Thoracic aorta (tissue), 2 donors: ENCODE measurements around the gene RNU6-1. TPM values are rescaled to one million over a fixed set of nuclear protein-coding genes. Genes with fewer than 3 reads are reported as not detected.

Experiments
- ATAC-seq: fragments of 150-250 bp; one replicate; pipeline ENCODE4 v1.8.0; 2017; ENCODE audit warnings: low read depth; ENCODE audit not compliant: insufficient number of reproducible peaks, low FRiP score
- DNase-seq: peaks from one replicate; pipeline ENCODE4 v3.0.0-alpha.2; 2020; ENCODE audit warnings: low spot score
- H3K27ac ChIP-seq, 2 donors: fragments of 200-600 bp; sonication (generic); 1 replicate in 1 of 2; 2 replicates in 1 of 2; pipeline ENCODE4 v1.5.1; 2016; ENCODE audit warnings: mild to moderate bottlenecking in 2 of 2, moderate library complexity in 2 of 2
- H3K27me3 ChIP-seq: fragments of 200-600 bp; sonication (generic); replicated peaks from 2 replicates; pipeline ENCODE4 v1.6.0; 2016; ENCODE audit warnings: mild to moderate bottlenecking; ENCODE audit not compliant: insufficient read depth
- H3K36me3 ChIP-seq: fragments of 200-600 bp; sonication (generic); one replicate; pipeline ENCODE4 v1.5.1; 2016
- H3K4me1 ChIP-seq, 2 donors: fragments of 200-600 bp; sonication (generic); 1 replicate in 1 of 2; 2 replicates in 1 of 2; pipeline versions ENCODE4 v1.5.1 to v1.6.0; 2016; ENCODE audit warnings: low read depth in 2 of 2, mild to moderate bottlenecking in 1 of 2; ENCODE audit not compliant: control insufficient read depth in 1 of 2
- H3K4me3 ChIP-seq: fragments of 200-600 bp; sonication (generic); 2 replicates; pipeline ENCODE4 v1.5.1; 2016; ENCODE audit warnings: mild to moderate bottlenecking
- H3K9me3 ChIP-seq: fragments of 200-600 bp; sonication (generic); 2 replicates; pipeline ENCODE4 v1.5.1; 2016
- CTCF ChIP-seq: fragments of 200-600 bp; sonication (generic); IDR thresholded peaks from one replicate; pipeline ENCODE4 v1.5.1; 2019; ENCODE audit warnings: antibody characterized with exemption
- total RNA-seq, 2 donors: library from RNA; depleted of rRNA; stranded (reverse); fragments of >200 nt; gene quantifications; one replicate each; pipeline versions ENCODE4 v1.1.0 to v1.2.3, GENCODE V29; 2016

RNU6-1 gene
- total RNA-seq, 2 donors from 2014 or later, result not detected

GRCh38 chr15:67865331-67865730 is 25.5 kb upstream of the RNU6-1 start:
- no peak for TF ChIP-seq CTCF
- peaks cover 7 to 15% of the 10 kb centered on the region in 2 donors for H3K4me1 ChIP-seq
- H3K27me3 ChIP-seq, result no peaks in the 10 kb centered on the region
- no peak for ATAC-seq
- H3K4me3 ChIP-seq, result no peak overlapping the region
- no peaks in the 10 kb centered on the region for H3K36me3 ChIP-seq
- DNase-seq, result no peak
- no peaks in the 10 kb centered on the region for H3K9me3 ChIP-seq
- no peak overlapping the region for H3K27ac ChIP-seq

- ATAC-seq, result peak; percentile 51
- DNase-seq, result peak; percentile 33
- H3K27ac ChIP-seq, result peak overlapping the region; percentile 19 to 40
Measured at GRCh38 chr15:67863442-67863987, 23.7 kb upstream of the RNU6-1 start.

GRCh38 chr15:67862750-67863441 is 23.1 kb upstream of the RNU6-1 start:
- no peak for TF ChIP-seq CTCF
- ATAC-seq, result no peak
- Histone ChIP-seq H3K27ac (peak overlapping the region in 1 of 2 donors; percentile 19), H3K4me1 (peaks cover 7 to 15% of the 10 kb centered on the region in 2 donors), H3K27me3 (no peaks in the 10 kb centered on the region), H3K36me3 (no peaks in the 10 kb centered on the region), H3K4me3 (peak overlapping the region; percentile 71), H3K9me3 (no peaks in the 10 kb centered on the region)
- DNase-seq, result no peak

More at GRCh38 chr15:67863442-67863987, 23.7 kb upstream of the RNU6-1 start:
- peak overlapping the region; percentile 71 for H3K4me3 ChIP-seq
- TF ChIP-seq CTCF, result peak; percentile 98
- H3K9me3 ChIP-seq, result no peaks in the 10 kb centered on the region
- no peaks in the 10 kb centered on the region for H3K36me3 ChIP-seq
- no peaks in the 10 kb centered on the region for H3K27me3 ChIP-seq
- peaks cover 7 to 15% of the 10 kb centered on the region in 2 donors for H3K4me1 ChIP-seq

GRCh38 chr15:67861983-67862382 is 22.1 kb upstream of the RNU6-1 start:
- TF ChIP-seq CTCF, result no peak
- no peaks in the 10 kb centered on the region for H3K9me3 ChIP-seq
- no peak overlapping the region for H3K27ac ChIP-seq
- ATAC-seq (no peak), DNase-seq (no peak)
- no peaks in the 10 kb centered on the region for H3K27me3 ChIP-seq
- peaks cover 7 to 15% of the 10 kb centered on the region in 2 donors for H3K4me1 ChIP-seq
- no peak overlapping the region for H3K4me3 ChIP-seq
- no peaks in the 10 kb centered on the region for H3K36me3 ChIP-seq

GRCh38 chr15:67859331-67859946 is 19.6 kb upstream of the RNU6-1 start:
- DNase-seq (no peak), ATAC-seq (no peak)
- no peak overlapping the region for H3K4me3 ChIP-seq
- no peaks in the 10 kb centered on the region for H3K9me3 ChIP-seq
- H3K27ac ChIP-seq, result no peak overlapping the region
- no peaks in the 10 kb centered on the region for H3K36me3 ChIP-seq
- TF ChIP-seq CTCF, result no peak
- H3K4me1 ChIP-seq, result peaks cover 7 to 15% of the 10 kb centered on the region in 2 donors
- no peaks in the 10 kb centered on the region for H3K27me3 ChIP-seq
